Panc1 (cell line): ENCODE results near the gene FRS2. TPM values are rescaled to one million over a fixed set of nuclear protein-coding genes. Genes with fewer than 3 reads are reported as not detected.

ENCODE experiments used
- ATAC-seq: fragments of 200-7000 bp; cut with Tn5 transposase; 2 replicates; pipeline ENCODE4 v1.9.1; 2020; ENCODE audit warnings: mild to moderate bottlenecking, moderate library complexity
- BruUV-seq: library from RNA; stranded (reverse); fragments of 400-500 nt; replicated peaks from 2 replicates; lab custom pipeline; 2021; lab: Mats Ljungman, UMichigan
- CTCF ChIA-PET: fragments of 300-600 bp; sonication (Branson Sonifier 250); formaldehyde crosslinking; loops from one replicate; lab custom pipeline; 2022; ENCODE audit warnings: antibody characterized with exemption; lab: Charles Lee
- POLR2A ChIA-PET: fragments of 300-600 bp; sonication (Branson Sonifier 250); formaldehyde crosslinking; loops from one replicate; lab custom pipeline; 2022; ENCODE audit warnings: antibody characterized with exemption; lab: Charles Lee
- DNase-seq: peaks from one replicate; pipeline ENCODE4 v3.0.0-alpha.2; 2010; ENCODE audit warnings: low read depth, low spot score
- H3K27ac ChIP-seq: 2 replicates; pipeline ENCODE4 v1.5.1; 2011; ENCODE audit warnings: mild to moderate bottlenecking, low read length, inconsistent platforms
- H3K27me3 ChIP-seq: fragments of 200-500 bp; sonication (Bioruptor generic); 2 replicates; pipeline ENCODE4 v1.6.0; 2014; ENCODE audit warnings: low read length, inconsistent platforms; ENCODE audit not compliant: control insufficient read depth, insufficient read depth
- H3K36me3 ChIP-seq: fragments of 200-500 bp; sonication (Bioruptor generic); 2 replicates; pipeline ENCODE4 v1.5.1; 2014; ENCODE audit warnings: inconsistent platforms, mild to moderate bottlenecking, low read length, moderate library complexity; ENCODE audit not compliant: control insufficient read depth, insufficient read depth
- H3K4me1 ChIP-seq: 2 replicates; pipeline ENCODE4 v1.5.1; 2011; ENCODE audit warnings: inconsistent platforms, mild to moderate bottlenecking, low read length, moderate library complexity; ENCODE audit not compliant: control insufficient read depth, insufficient read depth
- H3K4me3 ChIP-seq, 2 experiments: 2 replicates each; pipeline ENCODE4 v1.5.1; 2011 to 2012; ENCODE audit warnings: low read depth in 2 of 2, low read length in 2 of 2, mild to moderate bottlenecking in 2 of 2, inconsistent platforms in 1 of 2, moderate library complexity in 1 of 2
- H3K9me3 ChIP-seq: fragments of 200-500 bp; sonication (Bioruptor generic); 2 replicates; pipeline ENCODE4 v1.5.1; 2014; ENCODE audit warnings: low read depth, mild to moderate bottlenecking, inconsistent platforms, low read length, moderate library complexity; ENCODE audit not compliant: control insufficient read depth, insufficient read depth
- POLR2AphosphoS5 ChIP-seq: IDR thresholded peaks from 2 replicates; pipeline ENCODE4 v1.6.1; 2012; ENCODE audit warnings: mild to moderate bottlenecking, low read depth, low read length, moderate library complexity
- SIN3A ChIP-seq: IDR thresholded peaks from 2 replicates; pipeline ENCODE4 v1.6.1; 2012; ENCODE audit warnings: low read depth, mild to moderate bottlenecking, low read length, moderate library complexity, borderline replicate concordance; ENCODE audit not compliant: insufficient read depth
- TCF7L2 ChIP-seq: IDR thresholded peaks from 2 replicates; pipeline ENCODE4 v1.6.1; 2011; ENCODE audit warnings: mild to moderate bottlenecking, low read depth, low read length, inconsistent platforms
- in situ Hi-C: cut with HindIII; loops from 2 replicates; pipeline ENCODE4 v1.10.0; 2016; ENCODE audit warnings: low sequenced_read_pairs, low pct_unique_long_range_greater_than_20kb
- intact Hi-C: fragments of 100-400 bp; cut with micrococcal nuclease; formaldehyde crosslinking; loops from one replicate; pipeline ENCODE4 v1.10.0; 2022; ENCODE audit not compliant: unreplicated experiment
- total RNA-seq: library from RNA; stranded (reverse); gene quantifications from one replicate; pipeline ENCODE4 v1.2.1, GENCODE V29; 2021; ENCODE audit not compliant: unreplicated experiment
- TF ChIP-seq, protein P1 (sequence below): fragments of 450-650 bp; IDR thresholded peaks from 2 replicates; pipeline ENCODE4 v1.5.1; 2017; ENCODE audit warnings: mild to moderate bottlenecking
- TF ChIP-seq, protein P2 (sequence below), 2 experiments: IDR thresholded peaks; 2 replicates each; pipeline ENCODE4 v1.6.1; 2011 to 2012; ENCODE audit warnings: low read depth in 2 of 2, control low read depth in 1 of 2, low read length in 1 of 2, mild to moderate bottlenecking in 1 of 2, moderate library complexity in 1 of 2; ENCODE audit not compliant: insufficient read depth in 1 of 2

Gene FRS2
- total RNA-seq, 1 experiment from 2014 or later: 26.6 TPM

DNA sequence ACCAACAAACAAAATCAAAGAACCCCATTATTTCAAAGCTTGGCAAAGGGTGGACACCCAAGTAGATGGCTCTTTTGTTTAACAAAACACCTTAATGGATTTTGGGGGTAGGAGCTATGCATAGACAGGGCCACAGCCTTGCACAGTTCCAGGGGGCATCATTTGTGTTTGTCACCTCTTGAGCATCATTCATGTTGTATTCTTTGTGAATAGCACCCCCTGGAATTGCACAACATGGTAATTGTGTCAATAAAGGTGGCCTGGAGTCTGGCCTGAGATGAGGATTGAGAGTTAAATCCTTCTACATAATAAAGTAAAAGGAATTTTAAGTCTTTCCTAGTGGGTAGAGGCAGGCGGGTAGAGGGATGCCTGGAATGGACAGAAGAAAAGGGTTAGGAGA, 3.3 kb upstream of the FRS2 start:
- Histone ChIP-seq H3K9me3 (no peaks in the 10 kb centered on the region), H3K36me3 (no peaks in the 10 kb centered on the region; the same call in 1 of the 2 replicates), H3K27ac (no peak overlapping the region), H3K4me1 (peaks cover 14% of the 10 kb centered on the region), H3K4me3 (no peak overlapping the region), H3K27me3 (no peaks in the 10 kb centered on the region)
- DNase-seq: no peak
- CTCF ChIA-PET: no interaction called here
- intact Hi-C loops (no loop called here), in situ Hi-C loops (no loop called here)
- no TSS peak for BruUV-seq
- no peak for ATAC-seq
- POLR2A ChIA-PET: no interaction called here
- TF ChIP-seq TCF7L2 (no peak), POLR2AphosphoS5 (no peak), SIN3A (no peak)
- TF ChIP-seq, protein P1, sequence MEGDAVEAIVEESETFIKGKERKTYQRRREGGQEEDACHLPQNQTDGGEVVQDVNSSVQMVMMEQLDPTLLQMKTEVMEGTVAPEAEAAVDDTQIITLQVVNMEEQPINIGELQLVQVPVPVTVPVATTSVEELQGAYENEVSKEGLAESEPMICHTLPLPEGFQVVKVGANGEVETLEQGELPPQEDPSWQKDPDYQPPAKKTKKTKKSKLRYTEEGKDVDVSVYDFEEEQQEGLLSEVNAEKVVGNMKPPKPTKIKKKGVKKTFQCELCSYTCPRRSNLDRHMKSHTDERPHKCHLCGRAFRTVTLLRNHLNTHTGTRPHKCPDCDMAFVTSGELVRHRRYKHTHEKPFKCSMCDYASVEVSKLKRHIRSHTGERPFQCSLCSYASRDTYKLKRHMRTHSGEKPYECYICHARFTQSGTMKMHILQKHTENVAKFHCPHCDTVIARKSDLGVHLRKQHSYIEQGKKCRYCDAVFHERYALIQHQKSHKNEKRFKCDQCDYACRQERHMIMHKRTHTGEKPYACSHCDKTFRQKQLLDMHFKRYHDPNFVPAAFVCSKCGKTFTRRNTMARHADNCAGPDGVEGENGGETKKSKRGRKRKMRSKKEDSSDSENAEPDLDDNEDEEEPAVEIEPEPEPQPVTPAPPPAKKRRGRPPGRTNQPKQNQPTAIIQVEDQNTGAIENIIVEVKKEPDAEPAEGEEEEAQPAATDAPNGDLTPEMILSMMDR: no peak; the same call in 1 of the 2 replicates
- TF ChIP-seq, protein P2, sequence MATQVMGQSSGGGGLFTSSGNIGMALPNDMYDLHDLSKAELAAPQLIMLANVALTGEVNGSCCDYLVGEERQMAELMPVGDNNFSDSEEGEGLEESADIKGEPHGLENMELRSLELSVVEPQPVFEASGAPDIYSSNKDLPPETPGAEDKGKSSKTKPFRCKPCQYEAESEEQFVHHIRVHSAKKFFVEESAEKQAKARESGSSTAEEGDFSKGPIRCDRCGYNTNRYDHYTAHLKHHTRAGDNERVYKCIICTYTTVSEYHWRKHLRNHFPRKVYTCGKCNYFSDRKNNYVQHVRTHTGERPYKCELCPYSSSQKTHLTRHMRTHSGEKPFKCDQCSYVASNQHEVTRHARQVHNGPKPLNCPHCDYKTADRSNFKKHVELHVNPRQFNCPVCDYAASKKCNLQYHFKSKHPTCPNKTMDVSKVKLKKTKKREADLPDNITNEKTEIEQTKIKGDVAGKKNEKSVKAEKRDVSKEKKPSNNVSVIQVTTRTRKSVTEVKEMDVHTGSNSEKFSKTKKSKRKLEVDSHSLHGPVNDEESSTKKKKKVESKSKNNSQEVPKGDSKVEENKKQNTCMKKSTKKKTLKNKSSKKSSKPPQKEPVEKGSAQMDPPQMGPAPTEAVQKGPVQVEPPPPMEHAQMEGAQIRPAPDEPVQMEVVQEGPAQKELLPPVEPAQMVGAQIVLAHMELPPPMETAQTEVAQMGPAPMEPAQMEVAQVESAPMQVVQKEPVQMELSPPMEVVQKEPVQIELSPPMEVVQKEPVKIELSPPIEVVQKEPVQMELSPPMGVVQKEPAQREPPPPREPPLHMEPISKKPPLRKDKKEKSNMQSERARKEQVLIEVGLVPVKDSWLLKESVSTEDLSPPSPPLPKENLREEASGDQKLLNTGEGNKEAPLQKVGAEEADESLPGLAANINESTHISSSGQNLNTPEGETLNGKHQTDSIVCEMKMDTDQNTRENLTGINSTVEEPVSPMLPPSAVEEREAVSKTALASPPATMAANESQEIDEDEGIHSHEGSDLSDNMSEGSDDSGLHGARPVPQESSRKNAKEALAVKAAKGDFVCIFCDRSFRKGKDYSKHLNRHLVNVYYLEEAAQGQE (IDR thresholded peaks at IDR 0.05; ENCODE audit: insufficient read depth in 1 of 2, low read depth in 2 of 2, low read length in 1 of 2): no peak

DNA sequence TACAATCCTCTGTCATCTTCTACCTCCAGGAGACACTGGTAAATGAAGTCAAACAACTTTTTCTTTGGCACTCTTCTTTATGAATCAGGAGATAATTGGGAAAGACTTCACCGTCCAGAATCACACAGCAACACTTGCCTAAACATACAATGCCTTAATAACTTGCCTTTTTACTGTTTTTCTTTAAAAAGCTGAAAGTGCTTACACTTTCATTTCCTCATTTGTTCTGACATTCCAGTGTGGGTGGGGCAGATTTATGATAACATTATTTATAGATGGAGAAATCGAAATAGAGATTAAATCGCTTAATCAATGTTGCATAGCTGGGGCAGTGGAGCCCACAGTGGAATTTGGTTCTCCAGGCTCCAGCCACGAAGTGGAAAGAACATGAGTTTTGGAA, 2.8 kb upstream of the FRS2 start:
- DNase-seq: no peak
- BruUV-seq: no TSS peak
- TF ChIP-seq TCF7L2 (no peak), SIN3A (no peak), POLR2AphosphoS5 (no peak)
- TF ChIP-seq, protein P1: no peak
- Histone ChIP-seq H3K4me1 (peaks cover 14% of the 10 kb centered on the region), H3K27ac (no peak overlapping the region), H3K36me3 (no peaks in the 10 kb centered on the region; the same call in 1 of the 2 replicates), H3K9me3 (no peaks in the 10 kb centered on the region), H3K27me3 (no peaks in the 10 kb centered on the region), H3K4me3 (no peak overlapping the region)
- intact Hi-C loops (no loop called here), in situ Hi-C loops (no loop called here)
- ATAC-seq: no peak
- POLR2A ChIA-PET: no interaction called here
- CTCF ChIA-PET: no interaction called here
